ENCODE results near the gene SLC4A5.

GRCh38 chr2:74327199-74327598 is 16.0 kb downstream of the SLC4A5 start:
- TF ChIP-seq CTCF (IDR thresholded peaks at IDR 0.05) (no peak), POLR2A (IDR thresholded peaks at IDR 0.05) (no peak), POLR2AphosphoS5 (IDR thresholded peaks at IDR 0.05) (no peak), EP300 (IDR thresholded peaks at IDR 0.05) (no peak)
